NOMO-1 treated with DMSO at 0.1 percent for 48 hours (cell line): ENCODE data around the gene RCAN2.
A peak's percentile ranks its signal among the peaks of the same experiment; 100 is the strongest.
"Not testable (repeated sequence)": the region's sequence is repeated elsewhere in the genome, so short reads cannot be mapped to it uniquely, and the experiment has no call there.

Source experiments
- DNase-seq: peaks from one replicate; lab custom pipeline; 2025; ENCODE audit not compliant: unreplicated experiment; lab: John Stamatoyannopoulos, UW

RCAN2 gene

GRCh38 chr6:46390153-46390876 lies 100.9 kb downstream of the RCAN2 start:
- no peak for DNase-seq

- not testable (repeated sequence) for DNase-seq
Observed at GRCh38 chr6:46387728-46388127, 103.5 kb downstream of the RCAN2 start.

- no peak for DNase-seq
Observed at GRCh38 chr6:46381579-46381978, 109.7 kb downstream of the RCAN2 start.

- DNase-seq: no peak
Observed at GRCh38 chr6:46381057-46381456, 110.2 kb downstream of the RCAN2 start.

GRCh38 chr6:46380152-46380807 lies 111.0 kb downstream of the RCAN2 start:
- DNase-seq: no peak

- DNase-seq: no peak
Observed at GRCh38 chr6:46378882-46379416, 112.3 kb downstream of the RCAN2 start.

GRCh38 chr6:46378161-46378881 lies 112.9 kb downstream of the RCAN2 start:
- no peak for DNase-seq

GRCh38 chr6:46377209-46377608 lies 114.0 kb downstream of the RCAN2 start:
- no peak for DNase-seq

- DNase-seq: peak; percentile 86
Observed at GRCh38 chr6:46376562-46377061, 114.6 kb downstream of the RCAN2 start.

- DNase-seq: no peak
Observed at GRCh38 chr6:46370622-46371021, 120.6 kb downstream of the RCAN2 start.

GRCh38 chr6:46368169-46368536 lies 123.1 kb downstream of the RCAN2 start:
- DNase-seq: no peak

- DNase-seq: no peak
Observed at GRCh38 chr6:46367354-46368168, 123.7 kb downstream of the RCAN2 start.

GRCh38 chr6:46366190-46366900 lies 124.9 kb downstream of the RCAN2 start:
- no peak for DNase-seq

GRCh38 chr6:46357591-46357990 lies 133.7 kb downstream of the RCAN2 start:
- no peak for DNase-seq

GRCh38 chr6:46356543-46356942 lies 134.7 kb downstream of the RCAN2 start:
- DNase-seq: peak; percentile 39

GRCh38 chr6:46353528-46353927 lies 137.7 kb downstream of the RCAN2 start:
- no peak for DNase-seq

GRCh38 chr6:46352541-46353268 lies 138.5 kb downstream of the RCAN2 start:
- DNase-seq: no peak

- no peak for DNase-seq
Observed at GRCh38 chr6:46350714-46351113, 140.5 kb downstream of the RCAN2 start.

- DNase-seq: no peak
Observed at GRCh38 chr6:46347669-46348068, 143.6 kb downstream of the RCAN2 start.
